ENCODE data around the gene EPHA1. TPM values are rescaled to one million over a fixed set of nuclear protein-coding genes. Genes with fewer than 3 reads are reported as not detected.

EPHA1 gene
- polyA plus RNA-seq, 1 experiment = 0.09 TPM

GRCh38 chr7:143354376-143354775, 54.3 kb downstream of the EPHA1 start:
- TF ChIP-seq CTCF (IDR thresholded peaks at IDR 0.05; ENCODE audit: low read depth, low read length) = no peak
- POLR2A ChIA-PET = interaction anchor here (0.6 kb wide), 1 partner anchor 18 kb away, joined by 3 read pairs; no protein-coding TSS in a partner anchor
- Histone ChIP-seq H3K4me3 (ENCODE audit: low read depth, low read length) (no peak overlapping the region), H3K27me3 (ENCODE audit: control insufficient read depth, insufficient read depth, low read length) (peaks cover 18% of the 10 kb centered on the region), H3K27ac (ENCODE audit: low read depth, low read length) (no peak overlapping the region), H3K9me3 (ENCODE audit: control insufficient read depth, insufficient read depth, low read length) (no peaks in the 10 kb centered on the region)
- DNase-seq (ENCODE audit: low read depth, low spot score) = no peak
- CTCF ChIA-PET = interaction anchor here (1.0 kb wide), 1 partner anchor 113 kb away, joined by 3 read pairs; no protein-coding TSS in a partner anchor

GRCh38 chr7:143352531-143353002, 56.1 kb downstream of the EPHA1 start:
- TF ChIP-seq CTCF (IDR thresholded peaks at IDR 0.05; ENCODE audit: low read depth, low read length) = no peak
- CTCF ChIA-PET = no interaction called here

GRCh38 chr7:143351574-143351973, 57.1 kb downstream of the EPHA1 start:
- no peak for TF ChIP-seq CTCF (IDR thresholded peaks at IDR 0.05; ENCODE audit: low read depth, low read length)
- H3K9me3 ChIP-seq (ENCODE audit: control insufficient read depth, insufficient read depth, low read length) = no peaks in the 10 kb centered on the region
- no peak for DNase-seq (ENCODE audit: low read depth, low spot score)
- no peak overlapping the region for H3K27ac ChIP-seq (ENCODE audit: low read depth, low read length)
- CTCF ChIA-PET = no interaction called here
- H3K27me3 ChIP-seq (ENCODE audit: control insufficient read depth, insufficient read depth, low read length) = peaks cover 39% of the 10 kb centered on the region
- no peak overlapping the region for H3K4me3 ChIP-seq (ENCODE audit: low read depth, low read length)
- POLR2A ChIA-PET = no interaction called here

More at GRCh38 chr7:143352531-143353002, 56.1 kb downstream of the EPHA1 start:
- peaks cover 31% of the 10 kb centered on the region for H3K27me3 ChIP-seq (ENCODE audit: control insufficient read depth, insufficient read depth, low read length)
- H3K27ac ChIP-seq (ENCODE audit: low read depth, low read length) = no peak overlapping the region
- no peak overlapping the region for H3K4me3 ChIP-seq (ENCODE audit: low read depth, low read length)
- DNase-seq (ENCODE audit: low read depth, low spot score) = no peak
- POLR2A ChIA-PET = no interaction called here
- no peaks in the 10 kb centered on the region for H3K9me3 ChIP-seq (ENCODE audit: control insufficient read depth, insufficient read depth, low read length)

GRCh38 chr7:143351060-143351459, 57.6 kb downstream of the EPHA1 start:
- no peaks in the 10 kb centered on the region for H3K9me3 ChIP-seq (ENCODE audit: control insufficient read depth, insufficient read depth, low read length)
- no peak overlapping the region for H3K27ac ChIP-seq (ENCODE audit: low read depth, low read length)
- TF ChIP-seq CTCF (IDR thresholded peaks at IDR 0.05; ENCODE audit: low read depth, low read length) = no peak
- DNase-seq (ENCODE audit: low read depth, low spot score) = no peak
- H3K4me3 ChIP-seq (ENCODE audit: low read depth, low read length) = no peak overlapping the region
- ChIA-PET POLR2A (no interaction called here), CTCF (no interaction called here)
- H3K27me3 ChIP-seq (ENCODE audit: control insufficient read depth, insufficient read depth, low read length) = peaks cover 35% of the 10 kb centered on the region

- no peak overlapping the region for H3K27ac ChIP-seq (ENCODE audit: low read depth, low read length)
- no peaks in the 10 kb centered on the region; the same call in 1 of the 2 replicates for H3K9me3 ChIP-seq (ENCODE audit: control insufficient read depth, insufficient read depth, low read length)
- ChIA-PET POLR2A (no interaction called here), CTCF (no interaction called here)
- TF ChIP-seq CTCF (IDR thresholded peaks at IDR 0.05; ENCODE audit: low read depth, low read length) = no peak
- H3K27me3 ChIP-seq (ENCODE audit: control insufficient read depth, insufficient read depth, low read length) = peaks cover 39% of the 10 kb centered on the region
- no peak overlapping the region for H3K4me3 ChIP-seq (ENCODE audit: low read depth, low read length)
- no peak for DNase-seq (ENCODE audit: low read depth, low spot score)
Observed at GRCh38 chr7:143347950-143348349, 60.7 kb downstream of the EPHA1 start.

All from AG04450 (cell line).